GM19023 (cell line): ENCODE data around the gene PHC2.

Experiments
- ATAC-seq: cut with Tn5 transposase; IDR thresholded peaks from one replicate; pipeline ENCODE4 v1.9.1; 2021; ENCODE audit warnings: mild to moderate bottlenecking, moderate library complexity; ENCODE audit not compliant: unreplicated experiment

The PHC2 gene

DNA sequence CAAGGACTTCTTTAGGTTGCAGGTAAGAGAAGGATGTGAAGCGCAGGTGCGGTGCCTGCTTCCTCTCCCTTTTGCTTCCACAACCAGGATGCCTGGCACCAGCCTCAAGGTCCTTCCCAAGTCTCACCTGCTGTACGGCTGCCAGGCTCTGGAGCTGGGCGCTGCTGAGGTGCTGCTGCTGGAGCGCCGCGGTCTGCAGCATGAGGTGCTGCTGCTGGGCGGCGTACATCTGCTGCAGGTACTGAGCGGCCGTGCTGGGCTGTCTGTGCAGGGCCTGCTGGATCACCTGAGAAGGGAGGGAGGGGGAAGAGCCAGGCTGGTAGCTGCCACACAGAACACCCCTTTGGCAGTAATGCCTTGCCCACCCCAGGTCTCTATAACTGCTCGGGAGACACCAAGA, 58.7 kb downstream of the PHC2 start:
- ATAC-seq = no peak

DNA sequence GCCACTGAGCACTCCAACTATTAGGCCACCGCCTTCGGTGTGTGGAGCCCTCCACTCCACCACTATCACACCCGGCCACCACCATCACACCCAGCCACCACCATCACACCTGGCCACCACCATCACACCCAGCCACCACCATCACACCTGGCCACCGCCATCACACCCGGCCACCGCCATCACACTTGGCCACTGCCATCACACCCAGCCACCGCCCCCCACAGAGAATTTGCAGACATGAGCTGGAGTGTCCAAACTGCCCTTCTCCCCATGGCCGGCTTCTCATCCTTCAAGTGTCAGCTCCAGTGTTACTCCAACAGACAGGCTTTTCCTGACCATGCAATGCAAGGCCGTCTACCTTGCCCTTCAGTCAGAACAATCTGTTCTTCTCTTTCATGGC, 59.6 kb downstream of the PHC2 start:
- no peak for ATAC-seq

DNA sequence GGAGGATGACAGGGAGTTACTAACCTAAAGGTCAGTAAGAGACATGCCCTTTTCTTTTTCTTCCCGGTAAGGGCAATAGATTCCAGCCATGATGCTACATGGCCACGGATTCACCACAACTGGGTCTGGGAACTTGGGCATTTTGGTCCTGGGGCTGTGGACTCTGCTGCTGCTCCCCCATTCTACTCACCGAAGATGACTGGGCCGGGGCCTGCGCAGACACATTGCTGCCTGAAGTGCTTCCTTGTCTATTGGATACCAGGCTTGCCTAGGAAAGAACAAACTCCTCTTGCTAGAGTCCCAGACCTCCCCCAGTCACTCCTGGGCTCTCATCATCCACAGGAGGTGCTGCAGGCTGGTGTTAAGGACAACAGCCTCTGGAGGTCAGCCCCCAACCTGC, 60.1 kb downstream of the PHC2 start:
- no peak for ATAC-seq

DNA sequence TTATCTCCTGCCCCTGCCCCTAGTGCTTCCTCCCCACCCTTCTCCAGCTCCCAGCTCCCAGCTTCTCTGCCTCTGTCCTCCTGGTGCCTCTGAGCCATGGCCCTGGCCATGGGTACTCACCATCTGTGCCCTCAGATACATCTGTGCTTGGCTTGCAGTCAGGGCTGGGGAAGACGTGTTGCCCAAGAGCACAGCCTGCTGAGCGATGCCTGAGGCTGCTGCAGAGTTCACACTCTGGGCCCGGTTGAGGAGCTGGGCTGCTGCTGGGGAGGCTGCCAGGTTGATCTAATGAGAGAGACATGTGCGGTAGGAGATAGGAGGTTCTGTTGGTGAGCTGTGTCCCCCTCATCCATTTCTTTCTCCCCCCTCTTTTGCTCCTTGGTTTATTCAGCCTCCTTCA, 60.6 kb downstream of the PHC2 start:
- no peak for ATAC-seq

DNA sequence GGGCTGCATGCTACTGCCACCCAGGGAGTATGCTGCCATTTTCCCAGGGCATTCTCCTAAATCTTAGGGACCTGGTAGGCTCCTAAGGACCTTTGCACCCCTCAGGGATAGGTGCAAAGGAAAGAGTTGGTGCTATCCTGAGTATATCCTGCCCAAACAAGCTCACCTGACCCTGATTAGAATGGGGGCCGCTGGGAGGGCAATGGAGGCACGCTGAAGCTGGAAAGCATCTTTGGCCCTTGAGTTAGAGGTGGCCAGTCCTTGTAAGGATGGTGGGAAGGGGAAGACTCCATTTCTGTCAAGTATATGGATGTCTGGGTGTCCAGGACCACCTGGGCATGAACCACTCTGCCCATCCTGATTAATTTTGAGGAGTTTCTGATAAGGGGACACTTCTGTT, 61.1 kb downstream of the PHC2 start:
- ATAC-seq = no peak

DNA sequence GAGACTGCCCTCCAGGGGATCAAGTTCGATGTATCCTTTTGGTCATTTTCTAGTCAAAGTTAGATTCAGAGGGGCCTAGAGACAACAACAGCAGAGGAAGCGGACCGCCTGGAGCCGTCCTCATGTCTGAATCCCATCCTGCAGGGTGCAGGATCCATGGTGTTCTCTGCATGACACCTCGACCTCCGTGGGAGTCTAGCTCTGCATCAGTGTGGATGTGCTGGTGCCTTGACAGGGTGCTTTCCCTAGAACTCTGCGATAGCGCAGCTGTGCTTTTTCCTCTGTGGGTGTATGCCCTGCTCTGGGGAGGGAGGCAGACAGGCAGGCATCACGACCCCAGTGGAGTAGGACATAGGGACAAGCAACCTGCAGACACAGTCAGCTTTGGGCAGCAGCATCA, 61.8 kb downstream of the PHC2 start:
- ATAC-seq = no peak

DNA sequence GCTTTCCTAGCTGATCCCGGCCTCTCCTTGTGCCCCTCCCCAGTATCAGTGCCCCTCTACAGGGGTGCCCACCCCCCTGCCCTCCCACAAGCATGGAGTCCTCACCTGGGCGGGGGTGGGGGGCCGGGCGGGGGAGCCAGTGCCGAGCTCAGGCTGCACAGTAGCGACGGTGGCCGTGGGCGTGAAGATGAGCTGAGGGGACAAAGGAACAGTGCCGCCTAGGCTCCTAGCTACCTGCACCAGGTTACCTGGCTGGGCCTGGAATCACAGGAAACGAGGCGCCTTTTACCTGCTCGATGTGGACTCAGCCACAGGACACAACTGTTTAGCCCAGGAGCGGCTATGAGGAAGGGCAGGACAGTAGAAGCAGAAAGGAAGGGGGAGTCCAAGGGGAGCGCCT, 62.5 kb downstream of the PHC2 start:
- ATAC-seq = no peak

DNA sequence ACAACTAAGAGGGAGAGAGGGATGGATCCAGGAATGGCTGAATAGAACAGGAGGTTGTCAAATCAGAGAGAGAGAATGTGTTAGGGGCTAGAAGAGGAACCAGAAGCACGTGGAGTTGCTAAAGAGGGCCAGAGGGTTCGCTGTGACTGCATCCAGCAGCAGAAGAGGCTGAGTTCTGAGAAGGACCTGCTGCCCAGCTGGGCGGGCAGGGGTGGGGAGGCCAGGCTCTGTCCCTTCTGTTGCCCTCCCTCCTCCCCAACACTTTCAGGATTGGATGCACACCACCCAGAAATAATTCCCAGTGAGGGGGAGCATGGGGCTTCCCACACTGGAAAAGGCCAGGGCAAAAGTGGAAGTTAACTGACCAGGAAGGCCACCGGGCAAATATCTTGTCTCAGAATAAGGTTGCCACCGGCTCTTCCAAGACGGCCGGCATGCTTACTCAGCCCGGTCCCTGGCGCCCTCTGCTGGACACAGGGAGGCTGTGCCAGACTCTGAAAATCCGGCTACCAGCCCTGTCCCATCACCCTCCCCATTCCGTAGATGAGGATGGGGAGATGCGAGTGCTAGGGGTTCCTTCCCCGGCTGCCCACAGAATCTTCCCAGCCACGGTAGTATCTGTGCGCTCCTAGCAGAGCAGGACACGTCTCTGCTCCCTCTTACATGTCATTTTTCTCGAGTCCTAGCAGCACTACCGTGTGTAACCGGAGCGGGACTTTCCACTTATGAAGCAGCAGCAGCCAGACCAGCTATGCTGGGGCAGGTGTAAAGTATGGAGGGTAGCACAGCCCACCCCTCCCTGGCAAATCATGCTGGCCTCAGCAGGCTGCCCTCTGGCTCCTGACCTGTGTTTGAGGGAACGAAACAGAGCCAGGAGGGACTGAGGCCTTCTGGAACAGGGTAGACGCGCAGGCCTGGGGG, 63.1 kb downstream of the PHC2 start:
- peak; percentile 55 for ATAC-seq

DNA sequence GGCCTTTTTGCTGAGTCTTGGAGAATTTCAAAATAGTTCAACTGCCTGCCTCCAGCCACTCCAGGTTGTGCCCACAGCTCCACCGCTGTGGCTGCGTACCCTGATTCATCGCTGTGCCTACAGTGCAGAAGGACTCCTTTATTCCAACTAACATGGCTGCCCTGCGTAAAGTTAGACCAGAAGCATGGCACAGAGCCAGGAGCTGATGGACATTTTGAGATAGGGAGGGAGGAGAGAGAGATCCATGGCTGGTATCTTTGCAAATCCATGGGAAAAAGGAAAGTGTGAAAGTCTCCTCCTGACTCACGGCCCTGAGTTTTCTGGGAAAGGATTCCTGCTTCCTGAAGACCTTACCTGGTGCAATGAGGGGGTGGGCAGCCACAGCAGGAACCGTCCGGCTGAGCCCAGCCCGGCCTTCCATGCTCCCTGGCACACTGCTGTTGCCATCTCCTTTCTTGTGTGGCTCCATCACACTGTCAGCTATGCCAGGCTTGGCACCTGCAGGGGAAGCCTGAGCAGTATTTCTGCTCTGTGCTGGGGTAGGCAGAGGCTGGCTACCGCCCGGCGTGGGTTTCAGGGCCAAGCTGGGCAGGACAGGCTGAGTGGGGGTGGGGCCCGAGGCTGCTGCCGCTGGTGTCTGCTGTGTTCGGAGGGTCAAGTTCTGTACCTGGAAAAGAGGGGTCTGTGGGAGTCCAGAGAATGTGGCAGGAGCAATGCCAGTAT, 64.0 kb downstream of the PHC2 start:
- no peak for ATAC-seq

DNA sequence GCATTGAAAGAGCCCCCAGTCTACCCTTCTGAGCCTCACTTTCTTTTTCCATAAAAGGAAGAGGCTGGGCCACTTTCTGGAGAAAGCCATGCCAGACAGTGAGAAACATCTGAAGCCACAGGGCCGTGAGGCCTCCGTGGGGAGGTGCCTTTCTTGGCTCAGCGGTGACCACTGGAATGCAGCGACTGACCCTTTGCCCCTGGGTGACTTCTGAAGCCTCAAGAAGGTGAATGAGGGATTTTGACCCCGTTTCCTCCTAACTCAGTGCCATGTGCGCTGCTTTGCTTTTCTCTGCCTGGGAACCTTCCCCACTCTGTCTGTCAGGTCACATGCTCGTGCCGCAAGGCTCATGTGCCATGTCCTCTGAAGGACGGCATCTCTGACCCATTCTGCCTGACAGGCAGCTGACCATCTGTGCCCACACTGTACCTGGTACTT, 65.3 kb downstream of the PHC2 start:
- no peak for ATAC-seq

DNA sequence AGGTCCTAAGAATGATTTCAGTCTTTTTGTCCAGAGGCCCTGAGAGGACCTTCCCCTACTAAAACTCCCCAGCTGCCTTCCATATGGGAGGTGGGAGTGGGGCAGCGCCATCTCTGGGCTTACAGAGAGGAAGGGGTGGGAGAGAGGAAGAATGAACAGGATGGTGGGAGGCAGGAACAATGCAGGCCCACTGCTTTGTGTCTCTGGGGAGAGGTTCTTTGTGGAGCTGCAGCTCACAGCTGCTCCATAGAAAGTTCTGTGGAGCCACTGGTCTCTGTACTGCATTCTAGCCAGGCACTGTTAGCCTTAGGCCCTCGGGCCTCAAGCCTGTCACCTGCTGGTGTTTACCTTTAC, 66.4 kb downstream of the PHC2 start:
- ATAC-seq = no peak

DNA sequence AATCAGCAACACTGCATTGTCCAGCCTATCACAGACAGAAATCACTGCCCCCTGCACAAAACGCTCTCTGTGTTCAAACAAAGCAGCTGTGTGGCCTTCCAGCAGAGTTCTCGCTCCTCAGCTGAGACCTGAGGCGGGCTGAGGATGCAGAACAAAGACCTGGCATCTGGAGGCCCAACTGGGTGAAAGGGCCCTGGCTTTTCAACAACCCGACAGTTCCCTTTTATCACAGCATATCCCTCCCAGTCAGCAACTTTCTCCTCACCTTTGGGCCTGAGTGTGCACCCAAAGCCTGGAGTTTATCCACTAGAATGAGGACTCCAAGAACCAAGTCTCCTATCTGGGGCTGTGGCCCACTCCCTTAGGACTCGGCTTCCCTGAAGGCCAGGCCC, 67.4 kb downstream of the PHC2 start:
- no peak for ATAC-seq

DNA sequence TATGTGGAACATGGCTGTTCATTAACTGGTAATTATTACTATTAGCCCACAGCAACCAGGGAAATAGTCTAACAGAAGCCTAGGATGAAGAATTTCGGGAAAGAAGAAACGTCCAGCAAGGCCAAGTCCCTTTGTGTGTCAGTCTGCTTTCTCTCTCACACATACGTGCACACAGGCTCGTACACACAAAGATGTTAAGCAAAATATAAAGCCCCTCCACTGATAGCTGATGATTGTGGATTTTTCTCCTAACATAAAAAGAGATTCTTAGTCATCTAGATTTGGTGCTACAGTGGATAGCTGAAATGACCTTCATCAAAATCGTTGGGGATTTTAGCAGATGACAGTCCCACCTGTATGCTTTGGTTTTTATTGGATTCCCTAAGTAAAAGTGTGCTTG, 67.9 kb downstream of the PHC2 start:
- no peak for ATAC-seq

DNA sequence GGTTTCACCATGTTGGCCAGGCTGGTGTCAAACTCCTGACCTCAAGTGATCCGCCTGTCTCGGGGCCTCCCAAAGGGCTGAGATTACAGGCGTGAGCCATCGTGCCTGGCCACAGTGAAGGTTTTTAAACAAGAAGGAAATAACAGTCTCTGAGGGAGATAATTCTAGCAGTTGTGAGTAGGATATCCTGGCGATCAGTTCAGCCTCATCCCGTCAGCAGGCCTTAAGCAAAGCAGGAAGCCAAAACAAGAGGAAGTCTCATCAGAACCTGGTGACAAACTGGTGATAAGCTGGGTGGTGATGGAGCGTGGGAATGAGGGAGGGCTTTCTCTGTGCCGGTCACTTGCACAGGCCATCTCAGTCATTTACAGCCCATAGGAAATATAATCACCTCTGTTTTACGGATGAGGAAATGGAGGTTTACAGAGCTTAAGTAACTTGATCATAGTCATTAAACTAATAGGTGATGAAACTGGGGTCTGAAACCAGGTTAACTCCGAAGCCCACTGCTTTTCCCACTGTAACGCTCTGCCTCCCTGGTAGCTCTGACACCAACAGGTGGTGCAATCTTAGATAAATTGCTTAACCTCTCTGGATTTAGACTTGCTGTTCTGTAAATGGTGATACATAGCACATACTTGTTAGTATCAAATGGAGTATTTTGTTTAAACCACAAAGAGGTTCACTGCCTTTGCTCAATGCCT, 69.2 kb downstream of the PHC2 start:
- no peak for ATAC-seq

DNA sequence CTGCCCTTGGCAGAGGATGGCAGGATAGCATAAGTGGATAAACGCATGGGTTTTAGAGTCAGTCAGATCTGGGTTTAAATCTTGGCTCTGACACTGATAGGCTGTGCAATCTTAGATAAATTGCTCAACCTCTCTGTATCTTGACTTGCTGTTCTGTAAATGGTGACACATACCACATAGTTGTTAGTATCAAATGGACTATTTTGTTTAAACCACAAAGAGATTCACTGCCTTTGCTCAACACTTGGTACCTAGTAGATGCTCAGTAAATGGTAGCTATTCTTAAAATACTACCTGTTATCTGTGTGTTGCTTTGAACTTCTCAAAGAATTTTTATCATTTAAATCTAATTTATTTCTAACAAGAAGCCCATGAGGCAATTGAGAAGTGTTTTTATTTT, 70.5 kb downstream of the PHC2 start:
- no peak for ATAC-seq

DNA sequence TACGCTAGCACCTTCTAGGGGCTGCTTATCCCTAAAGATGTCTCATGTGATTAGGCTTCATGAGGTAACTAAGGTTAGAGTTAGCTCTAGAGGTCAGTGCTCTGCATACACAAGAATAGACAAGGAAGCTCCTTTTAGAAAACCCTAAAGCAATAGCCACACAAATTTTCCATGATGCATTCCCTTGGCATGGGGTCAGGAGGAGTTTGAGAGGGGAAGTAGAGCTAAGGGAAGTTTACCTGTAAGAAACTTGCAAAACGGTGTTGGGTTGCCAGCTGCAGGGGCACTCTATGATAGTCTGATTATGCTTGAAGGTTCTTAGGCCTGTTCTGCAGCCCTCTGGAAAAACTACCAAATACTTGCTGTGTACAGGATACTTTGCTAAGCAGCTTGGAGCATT, 71.0 kb downstream of the PHC2 start:
- ATAC-seq = no peak

DNA sequence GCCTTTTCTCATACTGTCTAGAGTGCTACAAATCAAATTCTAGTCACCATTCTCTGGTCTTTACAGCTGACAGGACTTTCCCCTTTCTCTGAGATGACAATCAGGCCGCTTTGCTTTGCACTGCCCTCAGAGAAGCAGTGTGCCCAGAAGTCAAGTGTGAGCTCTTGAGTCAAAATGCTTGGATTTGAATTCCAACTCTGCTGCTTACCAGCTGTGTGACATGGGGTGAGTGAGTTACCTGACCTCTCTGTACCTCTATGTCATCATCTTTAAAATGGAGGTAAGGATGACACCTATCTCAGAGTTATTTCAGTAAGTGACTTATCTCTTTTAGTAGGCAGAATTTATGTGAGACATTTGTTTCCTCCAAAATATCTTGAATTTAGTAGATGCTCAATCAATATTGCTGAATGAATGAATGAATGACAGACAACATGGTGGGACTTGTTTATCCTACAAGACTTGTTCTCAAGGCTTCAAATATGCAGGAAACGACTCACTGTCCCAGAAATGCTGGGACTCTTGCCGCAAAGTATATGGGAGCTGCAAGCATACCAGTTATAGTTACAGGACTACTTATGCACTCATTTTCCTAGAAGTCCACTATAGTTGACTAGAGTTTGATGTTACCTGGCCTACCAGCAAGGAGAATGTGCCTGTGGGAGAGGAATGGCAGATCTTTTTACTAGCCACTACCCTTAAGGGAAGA, 71.9 kb downstream of the PHC2 start:
- no peak for ATAC-seq

DNA sequence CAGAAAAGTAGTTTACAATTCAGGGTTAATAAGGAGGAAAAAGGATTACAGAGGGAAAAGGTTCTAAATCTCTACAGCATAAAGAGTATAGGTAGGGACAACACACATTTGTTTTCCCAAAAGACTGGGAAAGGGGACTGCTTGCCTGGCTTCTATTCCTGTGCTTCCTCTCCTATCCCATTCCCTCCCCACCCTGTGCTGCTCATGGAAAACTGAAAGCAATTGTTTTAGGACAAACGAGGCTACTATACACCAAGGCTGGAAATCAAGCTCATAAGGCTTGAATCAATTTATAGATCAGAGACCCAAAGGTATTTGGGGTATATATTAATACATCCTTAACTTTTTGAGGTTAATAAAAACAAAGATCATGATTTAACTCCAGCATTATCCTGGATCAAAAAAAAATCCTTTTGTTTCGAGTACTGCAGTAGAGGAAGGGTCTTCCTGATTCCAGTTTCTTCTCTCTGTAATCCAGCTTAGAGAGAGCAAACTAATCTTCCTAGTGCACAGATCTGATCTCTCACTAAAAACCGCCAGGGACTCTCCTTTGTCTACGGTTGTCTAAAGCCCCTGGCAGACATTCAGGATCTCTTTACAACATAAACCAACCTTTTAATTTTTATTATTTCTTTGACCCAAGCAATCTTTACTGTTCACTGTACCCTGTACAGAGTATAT, 72.6 kb downstream of the PHC2 start:
- ATAC-seq = no peak

DNA sequence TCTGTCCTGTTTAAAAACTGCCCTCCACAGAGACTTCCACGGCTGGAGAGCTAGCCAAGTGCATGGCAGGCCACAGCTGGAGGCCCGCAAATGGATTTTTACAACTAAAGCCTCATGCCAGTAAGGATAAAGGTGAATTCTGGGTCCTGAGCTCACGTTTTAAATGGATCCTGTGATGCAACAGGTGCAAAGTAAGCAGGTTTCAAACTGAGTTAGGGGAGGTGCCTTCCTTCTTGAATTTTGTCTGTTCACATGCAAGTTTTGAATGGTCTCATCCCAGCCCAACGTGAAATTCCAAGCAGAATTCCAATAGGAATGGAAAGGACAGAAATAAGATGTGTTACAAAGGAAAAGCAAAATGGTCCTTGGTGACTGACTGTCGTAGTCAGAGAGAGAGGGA, 73.8 kb downstream of the PHC2 start:
- ATAC-seq = no peak

DNA sequence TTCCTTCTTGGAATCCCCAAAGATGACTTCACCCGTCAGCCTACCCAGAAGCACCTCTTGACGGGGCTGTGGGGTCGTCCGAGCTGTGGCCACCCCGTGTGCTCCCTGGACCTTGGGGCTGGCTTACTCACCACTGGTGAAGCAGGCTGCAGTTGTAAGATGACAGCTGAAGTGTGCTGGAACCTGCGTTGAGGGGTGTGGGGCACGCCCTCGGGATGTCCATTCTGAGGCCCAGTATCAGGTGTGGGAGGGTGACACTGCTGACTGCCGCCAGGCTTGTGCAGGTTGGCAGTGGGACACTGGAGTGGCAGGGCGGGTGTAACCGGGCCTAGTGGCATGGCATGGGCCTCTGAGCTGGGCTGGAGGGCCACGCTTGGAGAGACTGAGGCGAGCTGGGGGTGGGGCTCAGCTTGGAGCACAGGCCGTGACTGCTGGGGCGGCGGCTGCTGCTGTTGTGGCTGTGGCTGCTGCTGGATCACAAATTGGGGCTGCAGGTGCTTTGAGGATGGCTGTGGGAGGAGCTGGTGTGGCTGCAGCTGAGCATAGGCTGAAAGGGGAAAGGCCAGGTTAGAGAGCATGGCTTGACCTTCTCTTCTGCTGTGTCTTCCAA, 76.1 kb downstream of the PHC2 start:
- no peak for ATAC-seq
